K562 (cell line): ENCODE data around the gene ARHGAP15. TPM values are rescaled to one million over a fixed set of nuclear protein-coding genes. Genes with fewer than 3 reads are reported as not detected.

Experiments
- ATAC-seq: fragments of 200-7000 bp; cut with Tn5 transposase; 3 replicates; pipeline ENCODE4 v1.9.1; 2020; ENCODE audit warnings: moderate library complexity
- BruUV-seq: library from RNA; stranded (reverse); fragments of 400-500 nt; replicated peaks from 2 replicates; lab custom pipeline; 2021; lab: Mats Ljungman, UMichigan
- CTCF ChIA-PET: fragments of 300-600 bp; formaldehyde crosslinking; extraction: SDS; loops from one replicate; lab custom pipeline; 2021; ENCODE audit warnings: low intra/inter-chr PET ratio; lab: Yijun Ruan, JAX
- POLR2A ChIA-PET: fragments of 300-600, 350-650 bp; sonication (Branson Sonifier 250); formaldehyde crosslinking; extraction: SDS; loops from one replicate; lab custom pipeline; 2021; ENCODE audit warnings: antibody characterized with exemption, inconsistent platforms; lab: Yijun Ruan, JAX
- DNase-seq, 4 experiments: peaks; one replicate each; pipeline versions ENCODE4 v3.0.0 to v3.0.0-alpha.2; 2011 to 2018; ENCODE audit warnings: low spot score in 3 of 4, mixed read lengths in 3 of 4; ENCODE audit errors: extremely low read depth in 1 of 4
- FAIRE-seq: peaks from 2 replicates; lab custom pipeline; 2011; peaks lifted over from hg19 to GRCh38; lab: Jason Lieb, UNC
- H2AFZ ChIP-seq: 2 replicates; pipeline ENCODE4 v1.6.0; 2011; ENCODE audit warnings: low read depth, low read length, control low read depth, inconsistent platforms
- H3K27ac ChIP-seq: fragments of 200-600 bp; 3 replicates; pipeline ENCODE4 v1.8.0; 2011; ENCODE audit warnings: low read depth, mild to moderate bottlenecking, control low read depth, inconsistent platforms, low read length, moderate library complexity, mixed read lengths; ENCODE audit errors: extremely low read depth
- H3K27me3 ChIP-seq, 2 experiments: fragments of 300-600 bp in 1 of 2; 2 replicates in 1 of 2; 3 replicates in 1 of 2; pipeline versions ENCODE4 v1.6.0 to v1.8.0; 2011; ENCODE audit warnings: inconsistent platforms in 2 of 2, low read length in 2 of 2, mild to moderate bottlenecking in 1 of 2, mixed read lengths in 1 of 2, moderate library complexity in 1 of 2; ENCODE audit not compliant: control insufficient read depth in 2 of 2, insufficient read depth in 2 of 2
- H3K36me3 ChIP-seq: fragments of 300-600 bp; 3 replicates; pipeline ENCODE4 v1.8.0; 2011; ENCODE audit warnings: mild to moderate bottlenecking, low read length, inconsistent platforms; ENCODE audit not compliant: control insufficient read depth, insufficient read depth
- H3K4me1 ChIP-seq, 2 experiments: fragments of 200-600 bp in 1 of 2; replicated peaks in 1 of 2; 2 replicates in 1 of 2; 3 replicates in 1 of 2; pipeline versions ENCODE4 v1.5.1 to v1.8.0; 2011; ENCODE audit warnings: inconsistent platforms in 2 of 2, low read length in 2 of 2, mild to moderate bottlenecking in 1 of 2, mixed read lengths in 1 of 2, moderate library complexity in 1 of 2; ENCODE audit not compliant: control insufficient read depth in 2 of 2, insufficient read depth in 2 of 2
- H3K4me2 ChIP-seq: 2 replicates; pipeline ENCODE4 v1.6.1; 2011; ENCODE audit warnings: low read length, control low read depth, inconsistent platforms, mixed read lengths; ENCODE audit not compliant: insufficient read depth
- H3K4me3 ChIP-seq: fragments of 200-600 bp; sonication (generic), shearing (Covaris generic); 2 replicates; pipeline ENCODE4 v1.5.1; 2016; ENCODE audit warnings: control low read depth, inconsistent platforms
- H3K79me2 ChIP-seq: fragments of 200-600 bp; 3 replicates; pipeline ENCODE4 v1.8.0; 2011; ENCODE audit warnings: low read length, inconsistent platforms; ENCODE audit not compliant: control insufficient read depth, insufficient read depth
- H3K9ac ChIP-seq, 2 experiments: 2 replicates each; pipeline versions ENCODE4 v1.6.0 to v1.6.1; 2011; ENCODE audit warnings: low read depth in 2 of 2, low read length in 2 of 2, control low read depth in 1 of 2, inconsistent platforms in 1 of 2, mild to moderate bottlenecking in 1 of 2, mixed read lengths in 1 of 2; ENCODE audit not compliant: insufficient read depth in 1 of 2
- H3K9me1 ChIP-seq: one replicate; pipeline ENCODE4 v1.6.0; 2011; ENCODE audit warnings: inconsistent platforms, mild to moderate bottlenecking, low read length, moderate library complexity; ENCODE audit not compliant: control insufficient read depth, insufficient read depth
- H3K9me3 ChIP-seq: replicated peaks from 2 replicates; pipeline ENCODE4 v1.5.1; 2011; ENCODE audit warnings: low read depth, low read length, inconsistent platforms; ENCODE audit not compliant: control insufficient read depth, insufficient read depth
- H4K20me1 ChIP-seq: replicated peaks from 2 replicates; pipeline ENCODE4 v1.6.1; 2011; ENCODE audit warnings: low read length, inconsistent platforms, mixed read lengths; ENCODE audit not compliant: control insufficient read depth, insufficient read depth
- EGR1 ChIP-seq: fragments of 450-650 bp; conservative IDR thresholded peaks from 2 replicates; pipeline ENCODE4 v1.6.1; 2017; ENCODE audit warnings: mild to moderate bottlenecking
- ILF3 ChIP-seq: fragments of 450-650 bp; IDR thresholded peaks from 2 replicates; pipeline ENCODE4 v1.6.1; 2018; ENCODE audit warnings: antibody characterized with exemption, mild to moderate bottlenecking, moderate library complexity, borderline replicate concordance
- MTA3 ChIP-seq: fragments of 450-650 bp; formaldehyde crosslinking; IDR thresholded peaks from 2 replicates; pipeline ENCODE4 v1.6.1; 2017; ENCODE audit warnings: mild to moderate bottlenecking, borderline replicate concordance
- NFIX ChIP-seq: fragments of 250-450 bp; sonication (Bioruptor Pico); IDR thresholded peaks from 2 replicates; pipeline ENCODE4 v1.4.0; 2020; ENCODE audit warnings: low read depth, mild to moderate bottlenecking, moderate library complexity
- ZBED1 ChIP-seq: IDR thresholded peaks from 2 replicates; pipeline ENCODE4 v1.6.1; 2014
- ZC3H4 ChIP-seq: sonication (generic); formaldehyde crosslinking; IDR thresholded peaks from 2 replicates; pipeline ENCODE4 v1.9.0; 2021; ENCODE audit warnings: missing genetic modification reagents, borderline replicate concordance
- ZNF445 ChIP-seq: fragments of 250-450 bp; sonication (Bioruptor Pico); IDR thresholded peaks from 2 replicates; pipeline ENCODE4 v1.4.0; 2020; ENCODE audit warnings: low read depth, mild to moderate bottlenecking, moderate library complexity
- ZNF512 ChIP-seq: IDR thresholded peaks from 2 replicates; pipeline ENCODE4 v1.6.1; 2016; ENCODE audit warnings: missing genetic modification characterization, missing compliant biosample characterization
- ZNF77 ChIP-seq: fragments of 250-450 bp; sonication (Bioruptor Pico); IDR thresholded peaks from 2 replicates; pipeline ENCODE4 v1.5.0; 2020
- WGBS: fragments of 100-300 bp; shearing (Covaris generic); methylation state at CpG from one replicate; pipeline ENCODE4 v1.1.6; 2016; ENCODE audit warnings: low coverage, mixed read lengths; ENCODE audit not compliant: insufficient coverage; ENCODE audit errors: missing lambda C conversion rate; 5-methylcytosine and 5-hydroxymethylcytosine counted together
- in situ Hi-C: fragments of 300-500 bp; cut with MboI; formaldehyde crosslinking; loops from 4 replicates; pipeline ENCODE4 v1.15.0; 2018; ENCODE audit warnings: inconsistent platforms, mixed read lengths
- intact Hi-C: fragments of 100-400 bp; cut with micrococcal nuclease; formaldehyde crosslinking; loops from 2 replicates; pipeline ENCODE4 v1.14.2; 2022
- polyA plus RNA-seq, 8 experiments: library from polyadenylated mRNA; depleted of rRNA in 4 of 8; stranded (reverse) in 5 of 8; unstranded in 3 of 8; fragments of >200 nt; fragmentation: Nextera tagmentation in 2 of 8; fragmentation: Illumina TruSeq in 1 of 8; extraction: Ambion mirVana in 2 of 8; extraction: Trizol in 1 of 8; gene quantifications; 2 replicates each; pipeline versions ENCODE4 v1.2.1 to v1.2.3, GENCODE V29; 2011 to 2014; ENCODE audit warnings: inconsistent platforms in 1 of 8, missing spikeins in 1 of 8
- total RNA-seq, 7 experiments: library from RNA; depleted of rRNA in 6 of 7; stranded (reverse); fragments of >200 nt in 6 of 7; fragmentation: Illumina TruSeq in 2 of 7; extraction: Trizol in 2 of 7; gene quantifications; 2 replicates each; pipeline versions ENCODE4 v1.2.1 to v1.2.3, GENCODE V29; 2011 to 2021; ENCODE audit warnings: low replicate concordance in 1 of 7

ARHGAP15 gene
- total and polyA plus RNA-seq, 9 of the 15 experiments (the other 6 are each of a cell fraction or from before 2014, with no cell fraction given), result 1.5 to 17.9 (median 7.9) TPM

DNA sequence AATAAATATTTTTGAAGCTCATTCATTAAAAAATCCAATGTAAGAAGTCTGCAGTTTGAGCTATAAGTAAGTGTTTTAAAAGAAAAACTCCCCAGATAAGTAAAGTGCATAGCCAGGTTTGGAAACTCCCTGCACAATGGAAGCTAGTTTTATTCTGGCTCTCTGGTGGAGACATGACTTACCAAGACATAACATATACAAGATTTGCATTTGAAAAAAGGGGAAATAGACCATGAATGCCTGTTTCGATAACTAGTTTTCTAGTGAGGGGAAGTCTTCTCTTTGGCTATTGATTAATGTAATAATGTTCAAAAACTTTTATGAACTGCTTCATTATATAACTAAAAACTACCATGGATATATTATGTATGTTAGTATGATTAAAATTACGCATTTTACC, 435.2 kb downstream of the ARHGAP15 start (continued):
- no peak for TF ChIP-seq NFIX (CRISPR knock-in tag)
- TF ChIP-seq MTA3, result no peak
- no peak for TF ChIP-seq ZNF77
- TF ChIP-seq ZC3H4, result no peak
- TF ChIP-seq ZBED1, result no peak

DNA sequence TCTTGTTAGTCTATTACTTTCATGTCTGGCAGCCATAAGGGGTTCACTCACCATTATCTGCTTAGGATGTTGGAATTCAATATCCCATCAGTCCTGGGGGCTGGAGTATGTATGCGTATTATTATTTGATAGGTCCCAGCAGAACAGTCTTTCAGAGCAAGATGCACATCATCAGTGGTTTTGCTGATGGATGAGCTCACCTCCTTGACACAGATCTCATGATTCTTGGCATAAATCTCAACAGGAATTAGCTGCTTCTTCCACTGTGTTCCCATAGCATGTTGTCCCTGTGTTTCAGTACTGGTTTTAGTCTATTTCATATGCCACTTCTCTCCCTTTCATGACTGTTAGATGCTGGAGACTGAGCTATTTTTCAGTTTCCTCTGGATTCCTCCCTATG, 442.5 kb downstream of the ARHGAP15 start:
- intact Hi-C loops (no loop called here), in situ Hi-C loops (no loop called here)
- POLR2A ChIA-PET, result no interaction called here
- Histone ChIP-seq H3K4me1 (no peaks in the 10 kb centered on the region), H3K9me3 (no peaks in the 10 kb centered on the region), H3K79me2 (no peaks in the 10 kb centered on the region), H3K27ac (no peak overlapping the region), H3K27me3 (no peaks in the 10 kb centered on the region), H3K9me1 (no peaks in the 10 kb centered on the region), H3K36me3 (no peaks in the 10 kb centered on the region), H2AFZ (no peak overlapping the region), H3K4me3 (no peak overlapping the region), H4K20me1 (no peaks in the 10 kb centered on the region)
- DNase-seq (no peak), ATAC-seq (no peak), FAIRE-seq (no peak)
- WGBS, result 29% methylated on average over 1 of the region's 1 CpG
- BruUV-seq, result no TSS peak
- no peak for TF ChIP-seq ZNF512
- no peak for TF ChIP-seq ILF3
- no peak for TF ChIP-seq EGR1
- no peak for TF ChIP-seq ZNF445 (CRISPR knock-in tag)
- TF ChIP-seq, all 486 proteins: peak for 0
- H3K4me2 ChIP-seq, result no peak overlapping the region
- CTCF ChIA-PET, result no interaction called here
- no peak overlapping the region for H3K9ac ChIP-seq
